GM19467 (cell line): ENCODE data around the gene AP4S1.
"Not testable (repeated sequence)": the region's sequence is repeated elsewhere in the genome, so short reads cannot be mapped to it uniquely, and the experiment has no call there.

Experiments
- ATAC-seq: cut with Tn5 transposase; IDR thresholded peaks from one replicate; pipeline ENCODE4 v1.9.1; 2021; ENCODE audit warnings: mild to moderate bottlenecking, moderate library complexity; ENCODE audit not compliant: unreplicated experiment

AP4S1 gene

DNA sequence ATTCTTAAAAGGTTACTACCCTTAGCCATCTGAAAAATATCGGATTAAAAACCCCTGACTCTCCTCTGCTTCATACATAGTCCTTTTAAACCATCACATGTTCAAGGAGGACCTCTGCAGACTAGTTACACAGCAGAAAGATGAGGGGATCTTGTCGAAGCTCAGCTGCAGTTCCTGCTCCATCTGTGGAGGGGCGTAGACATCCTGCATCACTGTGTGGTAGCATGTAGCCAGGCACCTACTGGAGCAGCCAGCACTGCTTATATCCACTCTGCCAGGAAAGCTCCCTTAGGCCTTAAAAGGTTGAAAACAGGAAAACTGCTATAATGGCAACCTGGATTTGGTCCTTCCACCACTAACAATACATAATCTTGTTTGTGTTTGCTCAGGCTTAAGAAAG, 58.3 kb downstream of the AP4S1 start:
- no peak for ATAC-seq

DNA sequence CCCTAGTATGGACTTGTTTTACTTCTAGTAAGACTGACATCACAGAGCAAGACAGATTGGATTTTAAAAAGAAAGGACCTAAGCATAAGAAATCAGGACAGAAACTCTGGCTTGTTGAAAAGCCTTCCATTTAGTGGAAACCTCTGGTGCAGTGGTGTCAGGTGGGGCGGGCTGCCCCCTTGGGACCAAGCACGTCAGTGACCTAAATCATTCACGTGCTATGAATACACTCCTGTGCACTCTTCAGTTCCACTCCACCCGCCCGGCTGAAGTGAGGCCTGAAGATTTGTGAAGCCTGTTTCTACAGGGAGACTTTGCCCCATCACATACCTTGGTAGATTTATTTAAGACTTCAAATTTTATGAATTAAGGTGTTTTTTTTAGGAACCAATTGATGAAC, 58.9 kb downstream of the AP4S1 start:
- peak; percentile 60 for ATAC-seq

GRCh38 chr14:31085027-31085426, 59.6 kb downstream of the AP4S1 start:
- ATAC-seq: no peak

GRCh38 chr14:31086466-31086865, 61.0 kb downstream of the AP4S1 start:
- ATAC-seq: not testable (repeated sequence)

DNA sequence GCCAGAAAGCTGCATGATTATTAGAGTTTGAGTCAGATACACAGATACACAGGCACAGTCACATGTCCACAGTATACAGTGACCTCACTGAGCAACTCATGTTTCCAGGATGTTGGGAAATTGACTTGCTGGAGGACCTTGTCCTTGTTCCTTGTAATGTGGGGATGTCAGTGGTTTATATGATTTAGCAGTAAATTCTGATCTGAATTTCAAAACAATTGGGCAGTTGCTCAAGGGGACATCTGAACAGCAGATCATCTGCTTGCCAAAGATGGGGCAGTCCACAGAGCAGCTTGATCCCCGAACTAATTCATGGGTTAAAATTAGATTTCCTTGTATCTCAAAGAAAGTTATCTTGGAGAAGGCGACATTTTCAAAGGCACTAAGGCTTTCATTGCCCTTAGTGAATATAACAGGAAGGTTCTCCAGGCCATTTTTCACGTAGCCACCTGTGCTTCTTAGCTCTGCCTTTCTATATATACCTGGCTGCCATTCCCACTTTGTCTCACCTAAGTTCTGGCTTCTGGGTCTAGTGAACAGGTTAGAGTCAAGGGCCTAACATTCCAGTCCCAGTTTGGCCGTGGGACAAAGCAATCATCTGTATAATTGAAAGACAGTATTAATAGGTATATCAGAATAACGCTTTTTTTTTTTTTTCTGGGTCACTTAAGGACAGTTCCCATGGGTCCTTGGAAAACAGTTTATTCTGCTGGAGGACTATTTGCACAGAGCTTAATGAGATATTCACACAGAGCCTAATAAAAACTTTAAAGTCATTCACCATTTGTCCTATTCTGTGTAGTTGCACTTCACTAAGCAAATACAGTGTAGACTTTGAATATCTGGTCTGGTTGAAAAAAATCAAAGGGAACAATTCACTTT, 65.7 kb downstream of the AP4S1 start:
- no peak for ATAC-seq

DNA sequence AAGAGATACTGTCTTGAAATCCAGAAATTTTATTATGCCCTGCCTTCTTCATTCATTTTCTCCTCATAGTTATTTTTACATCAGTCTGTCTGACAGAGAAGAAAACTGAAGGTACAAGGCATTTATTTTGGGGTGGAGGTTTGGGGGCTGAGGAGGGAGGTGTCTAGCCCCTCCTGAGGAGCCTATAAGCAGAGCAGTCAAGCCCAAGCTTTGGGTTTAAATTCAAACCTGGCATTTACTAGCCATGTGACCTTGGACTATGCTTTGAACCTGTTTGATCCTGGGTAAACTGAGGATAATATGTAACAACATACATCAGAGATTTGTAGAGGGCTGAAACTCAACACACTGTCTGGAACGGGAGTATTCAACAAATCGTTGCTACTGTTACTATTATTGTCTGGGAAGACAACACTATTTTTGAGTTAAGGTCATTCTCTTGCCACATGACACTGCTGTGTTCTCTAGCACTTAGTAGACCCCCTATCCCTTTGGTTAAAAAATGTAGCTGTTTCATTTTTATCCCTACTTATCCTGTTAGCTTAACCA, 66.8 kb downstream of the AP4S1 start:
- ATAC-seq: no peak

DNA sequence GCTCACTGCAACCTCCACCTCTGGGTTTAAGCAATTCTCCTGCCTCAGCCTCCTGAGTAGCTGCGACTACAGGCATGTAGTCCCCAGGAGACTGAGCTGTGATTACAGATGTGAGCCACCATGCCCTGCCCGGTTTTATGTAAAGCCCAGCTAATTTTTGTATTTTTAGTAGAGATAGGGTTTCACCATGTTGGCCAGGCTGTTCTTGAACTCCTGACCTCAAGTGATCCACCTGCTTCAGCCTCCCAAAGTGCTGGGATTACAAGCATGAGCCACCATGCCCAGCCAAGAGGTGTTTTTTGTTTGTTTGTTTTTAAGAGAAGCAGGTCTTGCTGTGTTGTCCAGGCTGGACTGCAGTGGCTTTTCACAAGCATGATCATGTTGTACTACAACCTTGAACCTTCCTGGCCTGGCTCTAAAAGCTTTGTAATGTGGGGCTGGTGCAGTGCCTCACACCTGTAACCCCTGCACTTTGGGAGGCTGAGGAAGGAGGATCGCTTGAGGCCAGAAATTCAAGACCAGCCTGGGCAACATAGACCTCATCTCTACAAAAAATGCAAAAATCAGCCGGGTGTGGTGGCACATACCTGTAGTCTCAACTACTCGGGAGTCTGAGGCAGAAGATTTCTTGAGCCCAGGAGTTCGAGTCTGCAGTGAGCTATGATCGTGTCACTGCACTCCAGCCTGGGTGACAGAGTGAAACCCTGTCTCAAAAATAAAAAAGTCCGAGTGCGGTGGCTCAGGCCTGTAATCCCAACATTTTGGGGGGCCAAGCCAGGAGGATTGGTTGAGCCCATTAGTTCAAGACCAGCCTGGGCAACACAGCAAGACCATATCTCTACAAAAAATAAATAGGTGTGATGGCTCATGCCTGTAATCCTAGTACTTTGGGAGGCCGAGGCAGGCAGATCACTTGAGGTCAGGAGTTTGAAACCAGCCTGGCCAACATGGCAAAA, 68.7 kb downstream of the AP4S1 start:
- not testable (repeated sequence) for ATAC-seq

GRCh38 chr14:31095817-31096216, 70.4 kb downstream of the AP4S1 start:
- ATAC-seq: not testable (repeated sequence)

GRCh38 chr14:31096255-31096654, 70.8 kb downstream of the AP4S1 start:
- ATAC-seq: no peak

- ATAC-seq: no peak
These were observed 71.6 kb downstream of the AP4S1 start for GRCh38 chr14:31097081-31097480.

DNA sequence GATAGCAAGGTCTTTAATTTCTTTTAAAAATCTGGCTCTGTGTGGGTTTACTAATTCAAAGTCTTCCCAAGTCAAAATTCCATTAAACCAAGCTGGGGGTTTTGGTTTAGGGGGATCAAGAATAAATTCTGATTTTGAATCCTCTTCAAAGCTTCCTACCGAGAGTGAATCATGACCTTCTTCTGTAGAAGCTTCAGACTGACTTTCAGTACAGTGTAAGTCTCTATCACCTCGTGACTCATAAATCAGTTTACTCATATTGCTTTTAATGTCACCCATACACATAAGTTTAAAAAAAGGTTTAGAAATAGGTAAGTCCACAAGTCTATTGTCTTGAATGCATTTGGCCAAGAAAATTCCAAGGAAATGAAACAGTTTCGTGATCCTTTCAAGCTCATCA, 81.3 kb downstream of the AP4S1 start:
- no peak for ATAC-seq

- ATAC-seq: no peak
These were observed 83.8 kb downstream of the AP4S1 start for GRCh38 chr14:31109257-31109656.

DNA sequence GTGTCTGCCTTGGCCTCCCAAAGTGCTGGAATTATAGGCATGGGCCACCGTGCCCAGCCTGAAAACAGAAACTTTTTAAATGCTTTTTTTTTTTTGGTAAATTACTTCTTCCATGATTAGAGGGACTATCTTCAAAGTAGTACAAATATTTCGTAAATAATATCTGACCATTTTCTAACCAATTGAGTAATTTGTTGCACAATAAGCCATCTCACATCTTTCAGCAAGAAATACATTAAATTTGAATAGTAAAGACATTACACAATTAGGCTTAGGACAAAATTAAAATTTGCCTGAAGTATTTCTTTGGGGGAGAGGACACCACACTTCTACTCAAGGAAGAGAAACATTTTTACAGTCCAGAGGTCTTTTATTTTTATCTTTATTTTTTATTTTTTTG, 85.4 kb downstream of the AP4S1 start:
- ATAC-seq: no peak

GRCh38 chr14:31113794-31114193, 88.3 kb downstream of the AP4S1 start:
- ATAC-seq: no peak

GRCh38 chr14:31118892-31119291, 93.4 kb downstream of the AP4S1 start:
- no peak for ATAC-seq

GRCh38 chr14:31122098-31122611, 96.7 kb downstream of the AP4S1 start:
- ATAC-seq: no peak

- ATAC-seq: no peak
These were observed 97.5 kb downstream of the AP4S1 start for GRCh38 chr14:31122921-31123320.

- ATAC-seq: no peak
These were observed 98.7 kb downstream of the AP4S1 start for GRCh38 chr14:31124197-31124596.

GRCh38 chr14:31125231-31125630, 99.8 kb downstream of the AP4S1 start:
- no peak for ATAC-seq

DNA sequence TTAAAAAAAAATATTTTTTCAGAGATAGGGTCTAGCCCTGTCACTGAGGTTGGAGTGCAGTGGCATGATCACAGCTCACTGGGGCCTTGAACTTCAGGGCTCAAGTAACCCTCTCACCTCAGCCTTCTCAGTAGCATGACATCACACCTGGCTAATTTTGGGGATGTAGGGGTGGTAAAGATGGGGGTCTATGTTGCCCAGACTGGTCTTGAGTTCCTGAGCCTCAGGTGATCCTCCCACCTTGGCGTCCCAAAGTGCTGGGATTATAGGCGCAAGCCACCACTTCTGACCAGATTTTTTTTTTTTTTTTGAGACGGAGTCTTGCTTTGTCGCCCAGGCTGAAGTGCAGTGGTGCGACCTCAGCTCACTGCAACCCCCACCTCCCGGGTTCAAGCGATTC, 101.2 kb downstream of the AP4S1 start:
- no peak for ATAC-seq

DNA sequence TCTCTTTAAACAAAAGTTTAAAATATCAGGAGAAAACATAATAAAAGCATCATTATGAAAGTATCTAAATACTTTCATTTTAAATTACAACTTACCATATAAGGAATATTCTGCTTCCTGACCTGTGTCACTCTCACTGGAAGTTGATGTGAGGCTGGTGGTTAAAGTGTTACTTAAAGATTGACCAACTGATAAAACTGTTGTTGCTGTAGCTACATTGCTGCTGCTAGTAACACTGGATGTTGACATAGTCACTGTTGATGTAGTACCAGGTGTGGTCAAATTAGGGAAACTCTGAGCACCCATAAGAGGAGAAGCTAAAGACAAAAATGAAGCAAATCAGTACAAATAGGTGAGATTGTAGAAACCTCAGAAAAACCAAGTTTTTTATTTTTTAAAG, 102.2 kb downstream of the AP4S1 start:
- peak; percentile 65 for ATAC-seq
